Fibroblast of lung (primary cell): ENCODE measurements around the gene TMA7B. TPM values are rescaled to one million over a fixed set of nuclear protein-coding genes. Genes with fewer than 3 reads are reported as not detected.

Experiments used
- DNase-seq, 2 donors: peaks; one replicate each; pipeline versions ENCODE4 v3.0.0 to v3.0.0-alpha.2; 2010; ENCODE audit warnings: low read depth in 2 of 2
- H2AFZ ChIP-seq: 2 replicates; pipeline ENCODE4 v1.5.1; 2012; ENCODE audit warnings: low read length, control low read depth, inconsistent platforms
- H3K27ac ChIP-seq: 2 replicates; pipeline ENCODE4 v1.5.1; 2011; ENCODE audit warnings: low read length, control low read depth; ENCODE audit not compliant: insufficient read depth
- H3K27me3 ChIP-seq: 2 replicates; pipeline ENCODE4 v1.5.1; 2011; ENCODE audit warnings: mild to moderate bottlenecking, low read length; ENCODE audit not compliant: control insufficient read depth, insufficient read depth
- H3K36me3 ChIP-seq: 2 replicates; pipeline ENCODE4 v1.5.1; 2011; ENCODE audit warnings: low read length; ENCODE audit not compliant: control insufficient read depth, insufficient read depth
- H3K4me1 ChIP-seq: 2 replicates; pipeline ENCODE4 v1.5.1; 2011; ENCODE audit warnings: low read length; ENCODE audit not compliant: control insufficient read depth, insufficient read depth; ENCODE audit errors: extremely low read depth
- H3K4me2 ChIP-seq: 2 replicates; pipeline ENCODE4 v1.5.1; 2011; ENCODE audit warnings: low read length, control low read depth; ENCODE audit not compliant: insufficient read depth; ENCODE audit errors: extremely low read depth
- H3K4me3 ChIP-seq, 4 experiments: fragments of 200-600 bp in 1 of 4; sonication (generic) in 1 of 4; replicated peaks in 1 of 4; 2 replicates each; pipeline ENCODE4 v1.5.1; 2011 to 2016; ENCODE audit warnings: low read length in 4 of 4, low read depth in 3 of 4, mild to moderate bottlenecking in 3 of 4, control low read depth in 2 of 4, inconsistent platforms in 1 of 4, mixed read lengths in 1 of 4; ENCODE audit not compliant: insufficient read depth in 1 of 4; ENCODE audit errors: control extremely low read depth in 1 of 4
- H3K79me2 ChIP-seq: 2 replicates; pipeline ENCODE4 v1.5.1; 2012; ENCODE audit warnings: mild to moderate bottlenecking, low read length, inconsistent platforms; ENCODE audit not compliant: control insufficient read depth, insufficient read depth
- H3K9ac ChIP-seq: 2 replicates; pipeline ENCODE4 v1.5.1; 2011; ENCODE audit warnings: mild to moderate bottlenecking, low read length, control low read depth; ENCODE audit not compliant: insufficient read depth
- H3K9me3 ChIP-seq: 2 replicates; pipeline ENCODE4 v1.5.1; 2012; ENCODE audit warnings: low read depth, low read length; ENCODE audit not compliant: control insufficient read depth, insufficient read depth
- H4K20me1 ChIP-seq: 2 replicates; pipeline ENCODE4 v1.5.1; 2011; ENCODE audit warnings: low read length; ENCODE audit not compliant: control insufficient read depth, insufficient read depth; ENCODE audit errors: extremely low read depth
- EZH2 ChIP-seq: IDR thresholded peaks from 2 replicates; pipeline ENCODE4 v1.5.1; 2012; ENCODE audit warnings: low read length, control low read depth, mild to moderate bottlenecking; ENCODE audit errors: missing control alignments
- polyA plus RNA-seq, 2 donors: library from polyadenylated mRNA; depleted of rRNA in 1 of 2; stranded (reverse) in 1 of 2; unstranded in 1 of 2; fragments of >200 nt; gene quantifications; 2 replicates each; pipeline ENCODE4 v1.2.1, GENCODE V29; 2011 to 2012; ENCODE audit warnings: missing spikeins in 1 of 2
- total RNA-seq: library from RNA; depleted of rRNA; stranded (reverse); fragments of >200 nt; gene quantifications from 2 replicates; pipeline ENCODE4 v1.2.1, GENCODE V29; 2014
- TF ChIP-seq, protein P1 (sequence below), 2 donors: IDR thresholded peaks in 1 of 2; conservative IDR thresholded peaks in 1 of 2; 1 replicate in 1 of 2; 2 replicates in 1 of 2; pipeline ENCODE4 v1.5.1; 2011 to 2012; ENCODE audit warnings: low read length in 2 of 2, control low read depth in 1 of 2, inconsistent platforms in 1 of 2, low read depth in 1 of 2, mild to moderate bottlenecking in 1 of 2

The TMA7B gene
- total and polyA plus RNA-seq, 2 donors (not counting 1 experiment from before 2014, with no cell fraction given) = not detected

DNA sequence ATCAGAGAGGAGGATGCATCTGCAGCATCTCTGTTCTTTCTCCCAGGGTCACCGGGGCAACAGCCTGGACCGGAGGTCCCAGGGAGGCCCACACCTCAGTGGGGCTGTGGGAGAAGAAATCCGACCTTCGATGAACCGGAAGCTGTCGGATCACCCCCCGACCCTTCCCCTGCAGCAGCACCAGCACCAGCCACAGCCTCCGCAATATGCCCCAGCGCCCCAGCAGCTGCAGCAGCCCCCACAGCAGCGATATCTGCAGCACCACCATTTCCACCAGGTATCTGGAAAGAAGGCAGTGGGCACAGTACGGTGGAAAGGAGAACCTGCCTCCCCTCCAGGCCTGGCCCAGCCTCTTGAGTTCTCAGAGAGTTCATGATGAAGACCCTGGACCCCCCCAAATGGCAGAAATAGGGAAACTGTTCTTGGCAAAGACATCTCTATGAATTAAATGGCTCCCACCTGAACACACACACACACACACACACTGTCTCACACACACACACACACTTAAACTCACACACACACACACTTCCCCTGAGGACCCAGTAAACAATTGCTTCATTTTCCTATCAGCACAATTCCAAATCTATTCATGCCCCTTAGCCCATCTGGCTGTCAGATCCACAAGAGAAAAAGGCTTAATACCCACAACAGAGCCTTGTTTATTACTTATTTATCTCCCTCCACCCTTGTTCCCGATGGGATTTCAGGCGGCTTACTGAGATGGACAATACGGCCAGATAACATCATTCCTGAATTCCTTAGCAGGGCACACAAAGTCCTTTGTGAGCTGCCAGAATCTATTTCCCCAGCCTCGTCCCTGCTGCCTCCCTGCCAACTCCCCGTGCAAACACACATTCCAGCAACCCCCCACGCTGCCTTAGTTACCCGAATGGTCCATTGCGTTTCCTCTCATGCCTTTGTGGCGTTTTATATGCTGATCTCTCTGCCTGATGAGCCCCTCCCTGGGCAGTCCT lies 8.1 kb downstream of the TMA7B start:
- Histone ChIP-seq H3K4me2 (no peak overlapping the region), H3K27me3 (peaks cover 9% of the 10 kb centered on the region), H3K36me3 (no peaks in the 10 kb centered on the region), H4K20me1 (no peaks in the 10 kb centered on the region), H3K4me1 (no peaks in the 10 kb centered on the region), H3K4me3 (no peak overlapping the region), H3K79me2 (no peaks in the 10 kb centered on the region), H3K9me3 (no peaks in the 10 kb centered on the region), H3K27ac (no peak overlapping the region), H2AFZ (no peak overlapping the region), H3K9ac (no peak overlapping the region)
- TF ChIP-seq EZH2 = no peak
- TF ChIP-seq, protein P1, sequence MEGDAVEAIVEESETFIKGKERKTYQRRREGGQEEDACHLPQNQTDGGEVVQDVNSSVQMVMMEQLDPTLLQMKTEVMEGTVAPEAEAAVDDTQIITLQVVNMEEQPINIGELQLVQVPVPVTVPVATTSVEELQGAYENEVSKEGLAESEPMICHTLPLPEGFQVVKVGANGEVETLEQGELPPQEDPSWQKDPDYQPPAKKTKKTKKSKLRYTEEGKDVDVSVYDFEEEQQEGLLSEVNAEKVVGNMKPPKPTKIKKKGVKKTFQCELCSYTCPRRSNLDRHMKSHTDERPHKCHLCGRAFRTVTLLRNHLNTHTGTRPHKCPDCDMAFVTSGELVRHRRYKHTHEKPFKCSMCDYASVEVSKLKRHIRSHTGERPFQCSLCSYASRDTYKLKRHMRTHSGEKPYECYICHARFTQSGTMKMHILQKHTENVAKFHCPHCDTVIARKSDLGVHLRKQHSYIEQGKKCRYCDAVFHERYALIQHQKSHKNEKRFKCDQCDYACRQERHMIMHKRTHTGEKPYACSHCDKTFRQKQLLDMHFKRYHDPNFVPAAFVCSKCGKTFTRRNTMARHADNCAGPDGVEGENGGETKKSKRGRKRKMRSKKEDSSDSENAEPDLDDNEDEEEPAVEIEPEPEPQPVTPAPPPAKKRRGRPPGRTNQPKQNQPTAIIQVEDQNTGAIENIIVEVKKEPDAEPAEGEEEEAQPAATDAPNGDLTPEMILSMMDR (conservative IDR thresholded peaks at IDR 0.05 in 1 of 2, IDR thresholded peaks at IDR 0.05 in 1 of 2; ENCODE audit: low read depth in 1 of 2, low read length in 2 of 2) = no peak
- DNase-seq = no peak

DNA sequence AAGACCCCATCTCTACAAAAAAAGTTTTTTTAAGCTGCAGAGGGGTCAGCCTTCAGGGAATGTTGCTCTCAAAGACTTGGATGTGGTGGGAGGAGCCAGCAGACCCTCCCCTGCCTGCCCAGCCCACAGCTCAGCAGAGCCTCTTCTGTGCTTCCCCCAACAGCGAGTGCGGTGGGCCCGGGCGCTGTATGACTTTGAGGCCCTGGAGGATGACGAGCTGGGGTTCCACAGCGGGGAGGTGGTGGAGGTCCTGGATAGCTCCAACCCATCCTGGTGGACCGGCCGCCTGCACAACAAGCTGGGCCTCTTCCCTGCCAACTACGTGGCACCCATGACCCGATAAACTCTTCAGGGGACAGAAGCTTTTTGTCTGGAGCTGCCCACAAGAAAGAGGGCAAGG lies 10.5 kb downstream of the TMA7B start:
- Histone ChIP-seq H3K79me2 (no peaks in the 10 kb centered on the region), H3K36me3 (no peaks in the 10 kb centered on the region), H3K4me1 (no peaks in the 10 kb centered on the region), H3K4me3 (no peak overlapping the region), H3K27ac (no peak overlapping the region), H3K9me3 (no peaks in the 10 kb centered on the region), H3K27me3 (peaks cover 16% of the 10 kb centered on the region), H4K20me1 (no peaks in the 10 kb centered on the region), H3K4me2 (no peak overlapping the region), H3K9ac (no peak overlapping the region), H2AFZ (no peak overlapping the region)
- DNase-seq = no peak
- TF ChIP-seq, protein P1 (conservative IDR thresholded peaks at IDR 0.05 in 1 of 2, IDR thresholded peaks at IDR 0.05 in 1 of 2; ENCODE audit: low read depth in 1 of 2, low read length in 2 of 2) = no peak
- TF ChIP-seq EZH2 = no peak

DNA sequence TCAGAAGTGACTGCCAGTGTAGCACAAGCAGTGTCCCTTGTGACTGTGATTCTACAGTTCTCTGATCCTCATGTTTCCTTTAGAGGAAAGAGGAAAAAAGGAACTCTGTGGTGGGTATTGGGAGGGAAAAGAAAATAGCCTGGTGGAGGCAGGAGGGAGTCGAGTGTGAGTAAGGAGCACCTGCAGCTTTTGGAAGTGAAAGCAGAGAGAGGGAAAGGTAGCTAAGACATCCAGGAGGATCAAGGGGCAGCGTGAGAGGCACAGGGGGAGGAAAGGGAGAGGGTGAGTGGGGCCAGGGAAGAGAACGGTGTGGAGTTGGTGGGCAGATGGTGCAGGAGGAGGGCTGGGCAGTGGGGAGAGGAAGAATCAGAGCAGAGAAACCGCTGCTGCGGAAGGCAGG lies 12.4 kb downstream of the TMA7B start:
- H3K4me2 ChIP-seq = no peak overlapping the region
- DNase-seq = no peak
- H3K9me3 ChIP-seq = no peaks in the 10 kb centered on the region
- no peaks in the 10 kb centered on the region for H4K20me1 ChIP-seq
- H3K4me3 ChIP-seq = no peak overlapping the region
- H3K36me3 ChIP-seq = no peaks in the 10 kb centered on the region
- H3K79me2 ChIP-seq = no peaks in the 10 kb centered on the region
- H3K9ac ChIP-seq = no peak overlapping the region
- no peaks in the 10 kb centered on the region for H3K4me1 ChIP-seq
- H3K27me3 ChIP-seq = peaks cover 16% of the 10 kb centered on the region
- H2AFZ ChIP-seq = no peak overlapping the region
- TF ChIP-seq, protein P1 (conservative IDR thresholded peaks at IDR 0.05 in 1 of 2, IDR thresholded peaks at IDR 0.05 in 1 of 2; ENCODE audit: low read depth in 1 of 2, low read length in 2 of 2) = no peak
- no peak for TF ChIP-seq EZH2
- no peak overlapping the region for H3K27ac ChIP-seq
